ENCODE measurements around the gene DYNLT2. TPM values are rescaled to one million over a fixed set of nuclear protein-coding genes. Genes with fewer than 3 reads are reported as not detected.

DYNLT2 gene
- total and polyA plus RNA-seq, 2 of the 13 experiments (the other 11 are each of a cell fraction or from before 2014, with no cell fraction given) = 2.1 to 4.3 TPM

DNA sequence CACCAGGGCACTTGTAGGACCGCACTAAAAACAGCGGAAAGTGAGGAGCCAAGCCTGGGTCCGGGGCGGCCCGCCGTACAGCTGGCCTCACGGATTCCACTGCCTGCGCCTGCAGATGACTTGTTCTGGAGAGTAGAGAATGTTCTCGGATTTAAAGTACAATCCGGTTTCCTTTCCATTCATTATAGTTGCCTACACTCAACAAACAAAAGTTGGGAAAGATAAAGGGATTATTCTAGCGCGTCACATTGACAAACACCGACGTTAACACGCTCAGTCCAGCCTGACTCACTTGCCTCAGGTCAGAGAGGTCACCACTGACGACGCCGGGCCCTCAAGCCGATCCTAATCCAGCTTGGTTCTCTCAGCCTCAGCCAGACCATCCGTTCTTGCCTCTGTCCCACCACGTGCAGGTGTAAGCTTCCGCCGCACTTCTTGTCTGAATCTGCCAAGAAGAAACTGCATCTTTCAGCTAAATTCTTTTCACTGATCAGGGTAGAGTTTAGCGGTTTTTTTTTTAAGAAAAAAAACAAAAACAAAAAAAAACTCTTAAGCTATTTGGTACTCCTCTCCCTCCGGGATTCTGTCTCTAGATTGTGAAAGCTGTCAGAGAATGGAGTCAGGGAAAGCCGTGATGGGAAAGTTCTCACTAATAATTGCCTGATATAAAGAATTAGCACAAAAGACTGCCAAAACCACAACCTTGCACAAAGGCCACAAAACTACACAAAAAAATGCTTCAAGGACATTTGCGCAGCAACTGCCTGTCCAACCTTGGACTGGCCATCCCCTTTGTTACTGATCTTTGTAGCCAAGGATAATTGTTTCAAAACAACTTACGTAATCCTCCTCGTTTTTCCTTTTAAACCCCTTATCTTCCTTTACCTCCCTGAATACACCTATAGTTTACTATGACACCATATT, 26.0 kb downstream of the DYNLT2 start (continued):
- TF ChIP-seq JUNB (CRISPR knock-in tag; IDR thresholded peaks at IDR 0.05; ENCODE audit: borderline replicate concordance) = no peak; the same call in 1 of the 2 replicates
- TF ChIP-seq HCFC1 (IDR thresholded peaks at IDR 0.05; ENCODE audit: low read depth, low read length) = no peak
- no peak for TF ChIP-seq ZBTB7B (CRISPR knock-in tag; IDR thresholded peaks at IDR 0.05)
- TF ChIP-seq RFX5 (IDR thresholded peaks at IDR 0.05; ENCODE audit: low read depth, low read length) = no peak
- TF ChIP-seq ETV5 (CRISPR knock-in tag; IDR thresholded peaks at IDR 0.05; ENCODE audit: borderline replicate concordance) = no peak; the same call in 1 of the 2 replicates
- TF ChIP-seq KLF6 (CRISPR knock-in tag; IDR thresholded peaks at IDR 0.05) = peak; percentile 88; the same call in 1 of the 2 replicates
- TF ChIP-seq RORA (CRISPR knock-in tag; IDR thresholded peaks at IDR 0.05) = no peak; the same call in none of the 2 replicates
- TF ChIP-seq ZNF772 (CRISPR knock-in tag; IDR thresholded peaks at IDR 0.05) = peak; percentile 95; the same call in 1 of the 2 replicates
- peak; percentile 44 for TF ChIP-seq HOXA3 (CRISPR knock-in tag; IDR thresholded peaks at IDR 0.05)
- TF ChIP-seq AKAP8 (CRISPR knock-in tag; IDR thresholded peaks at IDR 0.05) = 0 out of 2 replicates have a peak, but pooled peaks have one; percentile 15
- TF ChIP-seq SOX5 (CRISPR knock-in tag; IDR thresholded peaks at IDR 0.05; ENCODE audit: borderline replicate concordance) = peak; percentile 98
- TF ChIP-seq ZFX (CRISPR knock-in tag; IDR thresholded peaks at IDR 0.05; ENCODE audit: low read depth) = peak; percentile 64
- peak; percentile 77 for TF ChIP-seq NFIC (IDR thresholded peaks at IDR 0.05; ENCODE audit: low read length)
- peak; percentile 7; the same call in 1 of the 2 replicates for TF ChIP-seq HNRNPL (IDR thresholded peaks at IDR 0.05; ENCODE audit: low read depth, low read length)
- peak; percentile 35; the same call in 1 of the 2 replicates for TF ChIP-seq ZSCAN20 (CRISPR knock-in tag; IDR thresholded peaks at IDR 0.05; ENCODE audit: borderline replicate concordance)
- TF ChIP-seq NRL (CRISPR knock-in tag; IDR thresholded peaks at IDR 0.05; ENCODE audit: borderline replicate concordance) = no peak; the same call in 1 of the 2 replicates
- no peak for TF ChIP-seq ZNF282 (IDR thresholded peaks at IDR 0.05; ENCODE audit: partially characterized antibody)
- 0 out of 2 replicates have a peak, but pooled peaks have one; percentile 12 for TF ChIP-seq SIN3B (IDR thresholded peaks at IDR 0.05; ENCODE audit: low read length)
- no peak for TF ChIP-seq ATAD3A (CRISPR knock-in tag; IDR thresholded peaks at IDR 0.05)
- TF ChIP-seq GPN1 (CRISPR knock-in tag; IDR thresholded peaks at IDR 0.05; ENCODE audit: borderline replicate concordance) = no peak
- peak; percentile 7; the same call in 1 of the 2 replicates for TF ChIP-seq KMT2A (CRISPR knock-in tag; IDR thresholded peaks at IDR 0.05)
- peak; percentile 99 for TF ChIP-seq U2AF1 (optimal IDR thresholded peaks at IDR 0.05; ENCODE audit: low read depth, low read length)
- no peak for TF ChIP-seq ZNF260 (CRISPR knock-in tag; IDR thresholded peaks at IDR 0.05; ENCODE audit: borderline replicate concordance, low read depth)
- TF ChIP-seq ZNF34 (CRISPR knock-in tag; IDR thresholded peaks at IDR 0.05; ENCODE audit: borderline replicate concordance) = no peak
- peak; percentile 75; the same call in 1 of the 2 replicates for TF ChIP-seq ZNF569 (CRISPR knock-in tag; IDR thresholded peaks at IDR 0.05; ENCODE audit: borderline replicate concordance)
- 0 out of 2 replicates have a peak, but pooled peaks have one; percentile 6 for TF ChIP-seq RFX3 (CRISPR knock-in tag; IDR thresholded peaks at IDR 0.05)
- no peak for TF ChIP-seq KMT2B (CRISPR knock-in tag; IDR thresholded peaks at IDR 0.05)
- no peak; the same call in 1 of the 2 replicates for TF ChIP-seq ZBTB38 (CRISPR knock-in tag; IDR thresholded peaks at IDR 0.05)
- peak; percentile 48; the same call in 1 of the 2 replicates for TF ChIP-seq HOXD1 (CRISPR knock-in tag; IDR thresholded peaks at IDR 0.05)
- TF ChIP-seq U2AF2 (IDR thresholded peaks at IDR 0.05; ENCODE audit: low read depth, low read length) = 0 out of 2 replicates have a peak, but pooled peaks have one; percentile 87
- TF ChIP-seq, protein P1, sequence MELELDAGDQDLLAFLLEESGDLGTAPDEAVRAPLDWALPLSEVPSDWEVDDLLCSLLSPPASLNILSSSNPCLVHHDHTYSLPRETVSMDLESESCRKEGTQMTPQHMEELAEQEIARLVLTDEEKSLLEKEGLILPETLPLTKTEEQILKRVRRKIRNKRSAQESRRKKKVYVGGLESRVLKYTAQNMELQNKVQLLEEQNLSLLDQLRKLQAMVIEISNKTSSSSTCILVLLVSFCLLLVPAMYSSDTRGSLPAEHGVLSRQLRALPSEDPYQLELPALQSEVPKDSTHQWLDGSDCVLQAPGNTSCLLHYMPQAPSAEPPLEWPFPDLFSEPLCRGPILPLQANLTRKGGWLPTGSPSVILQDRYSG (CRISPR knock-in tag; IDR thresholded peaks at IDR 0.05) = no peak

Data from HepG2 (cell line).